Urinary bladder (tissue), 4 donors: ENCODE results near the gene TMEM145. TPM values are rescaled to one million over a fixed set of nuclear protein-coding genes. Genes with fewer than 3 reads are reported as not detected.
"Not testable (repeated sequence)": the region's sequence is repeated elsewhere in the genome, so short reads cannot be mapped to it uniquely, and the experiment has no call there.

ENCODE experiments used
- DNase-seq: peaks from one replicate; pipeline ENCODE4 v3.0.0-alpha.2; 2015; ENCODE audit errors: extremely low spot score
- H3K27ac ChIP-seq: one replicate; pipeline ENCODE4 v1.5.1; 2013; ENCODE audit warnings: low read depth, mild to moderate bottlenecking, moderate library complexity
- H3K36me3 ChIP-seq: one replicate; pipeline ENCODE4 v1.6.1; 2013; ENCODE audit warnings: mild to moderate bottlenecking, moderate library complexity; ENCODE audit not compliant: insufficient read depth
- H3K4me1 ChIP-seq: one replicate; pipeline ENCODE4 v1.6.1; 2013; ENCODE audit warnings: mild to moderate bottlenecking, moderate library complexity; ENCODE audit not compliant: insufficient read depth
- H3K4me3 ChIP-seq: one replicate; pipeline ENCODE4 v1.5.1; 2013; ENCODE audit warnings: low read depth, low read length
- WGBS: extraction: QIAGEN DNeasy Blood & Tissue Kit; methylation state at CpG from one replicate; pipeline ENCODE4 v1.1.7; 2013; 5-methylcytosine and 5-hydroxymethylcytosine counted together
- polyA plus RNA-seq: library from polyadenylated mRNA; stranded (reverse); fragments of 200-250 nt; gene quantifications from one replicate; pipeline ENCODE4 v1.2.3, GENCODE V29; 2013
- total RNA-seq: library from RNA; depleted of rRNA; stranded (reverse); fragments of >200 nt; gene quantifications from one replicate; pipeline ENCODE4 v1.2.3, GENCODE V29; 2014
- donor health status: healthy with polysubstance abuse.
- donor health status: healthy.

The TMEM145 gene
- total RNA-seq (not detected), polyA plus RNA-seq (0.94 TPM)

DNA sequence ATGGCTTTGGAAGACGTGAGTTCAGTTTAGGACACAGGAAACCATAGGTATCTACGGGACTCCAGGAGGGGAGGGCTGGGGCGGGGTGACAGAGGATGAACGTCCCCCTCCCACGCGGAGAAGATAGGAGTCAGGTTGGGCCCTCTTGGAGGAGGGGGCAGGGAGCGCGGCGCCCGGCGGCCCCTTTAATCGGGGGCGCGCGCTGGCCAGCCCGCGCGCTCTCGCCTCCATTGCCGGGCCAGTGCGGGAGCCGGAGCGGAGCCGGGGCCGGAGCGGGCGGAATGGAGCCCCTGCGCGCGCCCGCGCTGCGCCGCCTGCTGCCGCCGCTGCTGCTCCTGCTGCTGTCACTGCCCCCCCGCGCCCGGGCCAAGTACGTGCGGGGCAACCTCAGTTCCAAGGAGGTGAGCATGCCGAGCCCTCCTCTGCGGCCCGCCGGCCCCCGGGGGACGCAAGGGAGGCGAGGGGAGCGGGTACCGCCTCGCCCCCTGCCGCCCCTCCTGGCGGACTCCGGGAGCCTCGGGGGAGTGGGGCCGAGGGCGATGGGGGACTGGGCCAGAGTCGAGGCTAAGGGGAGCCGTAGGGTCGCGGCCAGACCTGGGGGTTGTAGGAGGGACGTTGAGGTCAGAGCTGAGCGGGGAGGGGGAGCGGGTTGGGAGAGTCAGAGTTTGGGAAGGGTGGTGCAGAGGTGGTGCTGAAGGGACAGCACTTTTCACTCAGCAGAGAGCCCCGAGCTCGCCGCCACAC, at the start of gene TMEM145:
Gene TMEM145, plus strand, starts transcription at position 214 of the 744 bp plus-strand sequence. Its CDS starts 68 bp downstream, at position 282.
- DNase-seq, result no peak
- Histone ChIP-seq H3K4me3 (peak within 1 kb of the TSS; percentile 42), H3K27ac (no peak within 1 kb of the TSS), H3K4me1 (no peaks in the 10 kb centered on the region), H3K36me3 (no peaks in the 10 kb centered on the region)
- 1% methylated on average over 67 of the region's 67 CpGs for WGBS

GRCh38 chr19:42266105-42266504, 47.0 kb upstream of the TMEM145 start:
- not testable (repeated sequence) for H3K4me1 ChIP-seq
- WGBS, result 92% methylated on average over 4 of the region's 4 CpGs

DNA sequence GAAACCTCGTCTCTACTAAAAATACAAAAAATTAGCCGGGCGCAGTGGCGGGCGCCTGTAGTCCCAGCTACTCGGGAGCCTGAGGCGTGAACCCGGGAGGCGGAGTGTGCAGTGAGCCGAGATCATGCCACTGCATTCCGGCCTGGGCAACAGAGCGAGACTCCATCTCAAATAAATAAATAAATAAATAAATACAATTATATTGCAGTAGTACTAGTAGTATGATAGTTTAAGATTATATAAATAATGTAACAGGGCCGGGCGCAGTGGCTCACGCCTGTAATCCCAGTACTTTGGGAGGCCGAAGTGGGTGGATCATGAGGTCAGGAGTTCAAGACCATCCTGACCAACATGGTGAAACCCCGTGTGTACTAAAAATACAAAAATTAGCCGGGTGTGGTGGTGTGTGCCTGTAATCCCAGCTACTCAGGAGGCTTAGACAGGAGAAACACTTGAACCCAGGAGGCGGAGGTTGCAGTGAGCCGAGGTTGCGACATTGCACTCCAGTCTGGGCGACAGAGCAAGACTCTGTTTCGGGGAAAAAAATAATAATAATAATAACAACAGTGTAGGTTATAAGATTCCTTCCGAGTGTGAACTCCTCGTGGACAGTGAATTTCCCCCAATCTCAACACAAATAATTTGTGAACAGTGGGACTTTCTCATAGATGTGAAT, 46.0 kb upstream of the TMEM145 start:
- not testable (repeated sequence) for H3K4me1 ChIP-seq, H3K36me3 ChIP-seq, H3K4me3 ChIP-seq, DNase-seq, H3K27ac ChIP-seq
- WGBS, result 91% methylated on average over 25 of the region's 25 CpGs

More at GRCh38 chr19:42266105-42266504, 47.0 kb upstream of the TMEM145 start:
- H3K4me3 ChIP-seq, H3K36me3 ChIP-seq, H3K27ac ChIP-seq, DNase-seq: not testable (repeated sequence)

DNA sequence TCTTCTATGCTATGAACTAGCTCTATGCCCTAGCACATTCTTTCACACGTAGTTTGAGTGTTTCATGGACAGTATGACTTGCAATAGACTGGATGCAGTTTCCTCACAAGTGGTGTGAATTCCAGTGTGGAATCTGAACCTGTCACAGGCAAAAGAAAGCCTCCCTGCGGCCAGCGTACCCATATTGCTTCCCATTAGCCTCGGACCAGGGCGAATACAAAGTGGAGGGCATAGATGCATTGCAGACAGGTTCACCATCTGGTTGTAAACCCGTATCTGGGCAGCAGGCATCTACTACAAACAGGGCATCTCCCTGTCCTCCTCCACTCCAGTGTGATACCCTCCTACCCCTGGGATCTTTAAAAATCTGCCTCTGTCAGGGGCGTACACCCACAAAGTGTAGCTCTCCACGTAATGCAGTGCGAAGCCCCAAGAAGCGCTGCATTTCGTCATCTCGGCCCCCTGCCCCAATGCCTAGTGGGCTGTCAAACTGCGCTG, 45.4 kb upstream of the TMEM145 start:
- Histone ChIP-seq H3K4me3 (peak overlapping the region; percentile 6), H3K27ac (peak overlapping the region; percentile 79), H3K36me3 (no peaks in the 10 kb centered on the region), H3K4me1 (no peaks in the 10 kb centered on the region)
- 5% methylated on average over 13 of the region's 13 CpGs for WGBS
- no peak for DNase-seq

- DNase-seq, result peak; percentile 99
Observed at GRCh38 chr19:42268142-42268703, 44.9 kb upstream of the TMEM145 start.

DNA sequence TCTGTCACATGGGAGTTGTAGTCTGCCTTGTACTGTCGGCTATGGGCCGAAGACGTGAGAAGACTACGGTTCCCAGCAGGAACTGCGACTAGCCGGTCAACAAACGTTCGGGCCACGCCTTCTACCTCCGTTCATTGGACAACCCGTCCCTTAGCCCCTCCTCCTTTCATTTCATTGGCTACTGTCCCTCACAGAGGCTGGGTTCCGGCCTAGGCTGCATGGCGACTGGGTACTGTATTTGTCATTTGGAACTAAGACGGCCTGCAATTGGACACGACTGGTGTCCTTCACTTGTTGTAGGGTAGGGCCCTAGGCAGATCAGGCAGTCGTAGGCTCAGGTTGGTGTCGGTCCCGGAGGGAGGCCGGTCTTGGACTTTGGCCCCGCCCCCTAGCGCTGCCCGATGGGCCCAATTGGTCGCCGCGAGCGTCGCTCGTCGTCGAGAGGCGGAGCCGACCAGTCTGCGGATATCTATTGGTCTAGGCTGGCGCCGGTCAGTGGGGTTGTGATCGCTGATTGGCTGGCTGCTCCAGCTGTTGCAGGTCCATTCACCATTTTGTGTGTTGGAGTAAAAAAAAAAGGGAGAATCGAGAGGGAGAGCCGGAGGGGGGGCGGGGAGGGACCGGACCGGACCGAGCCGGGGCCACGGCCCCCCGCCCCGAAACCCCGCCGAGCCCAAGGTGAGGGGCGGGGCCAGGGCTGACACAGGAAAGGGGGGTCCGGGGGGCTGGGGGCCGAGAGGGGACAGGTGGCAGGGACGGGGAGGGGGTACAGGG, 44.2 kb upstream of the TMEM145 start, which contains the start of gene CIC:
Gene CIC, plus strand, starts transcription at position 549 of the 774 bp plus-strand sequence. CDS start 2,532 bp downstream, outside the sequence.
- Histone ChIP-seq H3K27ac (peak within 1 kb of the TSS; percentile 94), H3K36me3 (no peaks in the 10 kb centered on the region), H3K4me1 (no peaks in the 10 kb centered on the region), H3K4me3 (peak within 1 kb of the TSS; percentile 70)
- peak; percentile 100 for DNase-seq
- 1% methylated on average over 52 of the region's 52 CpGs for WGBS

More at GRCh38 chr19:42268142-42268703, 44.9 kb upstream of the TMEM145 start:
- Histone ChIP-seq H3K4me3 (peak overlapping the region; percentile 36), H3K36me3 (no peaks in the 10 kb centered on the region), H3K27ac (peak overlapping the region; percentile 94), H3K4me1 (no peaks in the 10 kb centered on the region)
- WGBS, result under 1% methylated on average over 46 of the region's 46 CpGs

- Histone ChIP-seq H3K4me1 (no peaks in the 10 kb centered on the region), H3K27ac (peak overlapping the region; percentile 88), H3K36me3 (no peaks in the 10 kb centered on the region), H3K4me3 (peak overlapping the region; percentile 70)
- WGBS, result 32% methylated on average over 10 of the region's 10 CpGs
- no peak for DNase-seq
Observed at GRCh38 chr19:42269478-42270345, 43.4 kb upstream of the TMEM145 start.

- Histone ChIP-seq H3K4me1 (no peaks in the 10 kb centered on the region), H3K4me3 (peak overlapping the region; percentile 70), H3K27ac (peak overlapping the region; percentile 88), H3K36me3 (no peaks in the 10 kb centered on the region)
- 21% methylated on average over 18 of the region's 18 CpGs for WGBS
- DNase-seq, result no peak
Observed at GRCh38 chr19:42270346-42271044, 42.6 kb upstream of the TMEM145 start.

DNA sequence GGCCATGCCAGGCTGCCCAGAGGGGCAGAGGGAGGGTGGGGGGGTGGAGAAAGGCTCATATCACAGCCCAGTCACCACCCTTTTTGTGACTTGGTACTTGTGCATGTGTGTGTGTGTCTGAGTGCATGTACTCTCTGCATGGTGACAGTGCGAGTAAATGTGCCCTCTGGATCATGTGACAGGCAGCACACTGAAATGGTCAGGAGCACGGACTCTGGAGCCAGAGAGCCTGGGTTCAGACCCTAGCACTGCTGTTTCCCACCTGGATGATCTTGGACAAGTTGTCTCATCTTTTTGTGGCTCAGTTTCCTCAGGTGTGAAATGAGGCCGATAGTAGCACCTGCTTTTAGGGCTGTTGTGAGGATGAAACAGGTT, 42.1 kb upstream of the TMEM145 start:
- no peak overlapping the region for H3K27ac ChIP-seq
- WGBS, result 50% methylated on average over 3 of the region's 3 CpGs
- H3K36me3 ChIP-seq, result no peaks in the 10 kb centered on the region
- DNase-seq, result no peak
- H3K4me1 ChIP-seq, result no peaks in the 10 kb centered on the region
- no peak overlapping the region for H3K4me3 ChIP-seq

- no peak overlapping the region for H3K4me3 ChIP-seq
- H3K4me1 ChIP-seq, result no peaks in the 10 kb centered on the region
- H3K27ac ChIP-seq, result no peak overlapping the region
- no peak for DNase-seq
- 90% methylated on average over 35 of the region's 35 CpGs for WGBS
- H3K36me3 ChIP-seq, result no peaks in the 10 kb centered on the region
Observed at GRCh38 chr19:42271861-42272534, 41.1 kb upstream of the TMEM145 start.

- no peak for DNase-seq
- Histone ChIP-seq H3K4me3 (no peak overlapping the region), H3K4me1 (no peaks in the 10 kb centered on the region), H3K27ac (no peak overlapping the region), H3K36me3 (no peaks in the 10 kb centered on the region)
- 80% methylated on average over 9 of the region's 9 CpGs for WGBS
Observed at GRCh38 chr19:42272535-42272897, 40.6 kb upstream of the TMEM145 start.
